ENCODE data around the gene TOMM7. TPM values are rescaled to one million over a fixed set of nuclear protein-coding genes. Genes with fewer than 3 reads are reported as not detected.

TOMM7 gene
- total and polyA plus RNA-seq, 10 of the 15 experiments (the other 5 are each of a cell fraction or from before 2014, with no cell fraction given): 151 to 1,497 (median 322) TPM

DNA sequence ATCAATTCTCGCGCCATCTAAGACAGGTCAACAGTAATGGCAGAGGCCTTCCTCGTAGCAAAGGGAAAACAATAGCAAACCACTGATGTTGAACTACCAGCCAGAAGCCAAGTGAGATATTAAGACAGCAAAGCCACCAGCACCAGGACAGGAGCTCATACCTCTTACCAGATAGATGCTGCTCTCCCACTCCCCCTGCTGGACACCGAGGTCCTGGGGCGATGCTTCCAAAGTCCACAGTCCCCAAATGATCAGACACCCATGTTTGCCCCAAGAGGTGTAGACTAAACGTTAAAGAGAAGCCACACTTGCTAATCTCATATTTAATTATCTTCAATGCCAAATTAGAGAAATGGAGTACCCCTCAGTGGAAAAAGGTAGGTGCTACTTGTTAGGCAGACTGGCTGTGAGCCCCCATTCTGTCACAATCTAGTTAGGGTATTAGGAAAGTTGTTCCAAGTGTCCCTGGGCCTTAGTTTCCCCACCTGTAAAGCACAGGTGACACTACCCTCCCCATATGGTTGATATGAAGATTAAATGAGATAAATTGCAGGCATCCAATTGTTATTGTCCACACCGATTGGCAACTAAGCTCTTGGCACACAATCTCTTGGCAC lies 39.9 kb downstream of the TOMM7 start (continued):
- TF ChIP-seq, protein P1, sequence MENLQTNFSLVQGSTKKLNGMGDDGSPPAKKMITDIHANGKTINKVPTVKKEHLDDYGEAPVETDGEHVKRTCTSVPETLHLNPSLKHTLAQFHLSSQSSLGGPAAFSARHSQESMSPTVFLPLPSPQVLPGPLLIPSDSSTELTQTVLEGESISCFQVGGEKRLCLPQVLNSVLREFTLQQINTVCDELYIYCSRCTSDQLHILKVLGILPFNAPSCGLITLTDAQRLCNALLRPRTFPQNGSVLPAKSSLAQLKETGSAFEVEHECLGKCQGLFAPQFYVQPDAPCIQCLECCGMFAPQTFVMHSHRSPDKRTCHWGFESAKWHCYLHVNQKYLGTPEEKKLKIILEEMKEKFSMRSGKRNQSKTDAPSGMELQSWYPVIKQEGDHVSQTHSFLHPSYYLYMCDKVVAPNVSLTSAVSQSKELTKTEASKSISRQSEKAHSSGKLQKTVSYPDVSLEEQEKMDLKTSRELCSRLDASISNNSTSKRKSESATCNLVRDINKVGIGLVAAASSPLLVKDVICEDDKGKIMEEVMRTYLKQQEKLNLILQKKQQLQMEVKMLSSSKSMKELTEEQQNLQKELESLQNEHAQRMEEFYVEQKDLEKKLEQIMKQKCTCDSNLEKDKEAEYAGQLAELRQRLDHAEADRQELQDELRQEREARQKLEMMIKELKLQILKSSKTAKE (IDR thresholded peaks at IDR 0.05; ENCODE audit: low read depth, poor library complexity, severe bottlenecking): no peak
- TF ChIP-seq POLR2AphosphoS2 (IDR thresholded peaks at IDR 0.05; ENCODE audit: low read depth, low read length) (no peak), ZBED1 (IDR thresholded peaks at IDR 0.05; ENCODE audit: borderline replicate concordance) (no peak), SUPT20H (IDR thresholded peaks at IDR 0.05; ENCODE audit: borderline replicate concordance, control insufficient read depth, low read depth, low read length) (no peak), TCF3 (IDR thresholded peaks at IDR 0.05; ENCODE audit: borderline replicate concordance, insufficient read depth, low read depth, low read length) (no peak), SRF (IDR thresholded peaks at IDR 0.05; ENCODE audit: low read depth in 2 of 2, low read length in 2 of 2) (no peak), RUNX3 (IDR thresholded peaks at IDR 0.05; ENCODE audit: low read length) (no peak), SUZ12 (IDR thresholded peaks at IDR 0.05; ENCODE audit: unreplicated experiment) (no peak), JUNB (IDR thresholded peaks at IDR 0.05) (no peak), SMAD5 (IDR thresholded peaks at IDR 0.05; ENCODE audit: low read depth) (no peak), TAF1 (IDR thresholded peaks at IDR 0.05; ENCODE audit: borderline replicate concordance, low read depth, low read length) (no peak), PML (IDR thresholded peaks at IDR 0.05; ENCODE audit: low read length) (no peak), PAX8 (IDR thresholded peaks at IDR 0.05) (no peak), HDAC2 (IDR thresholded peaks at IDR 0.05) (no peak), CREB1 (IDR thresholded peaks at IDR 0.05; ENCODE audit: low read depth) (no peak), SREBF2 (IDR thresholded peaks at IDR 0.05; ENCODE audit: low read length) (no peak)
- TF ChIP-seq, protein P2, sequence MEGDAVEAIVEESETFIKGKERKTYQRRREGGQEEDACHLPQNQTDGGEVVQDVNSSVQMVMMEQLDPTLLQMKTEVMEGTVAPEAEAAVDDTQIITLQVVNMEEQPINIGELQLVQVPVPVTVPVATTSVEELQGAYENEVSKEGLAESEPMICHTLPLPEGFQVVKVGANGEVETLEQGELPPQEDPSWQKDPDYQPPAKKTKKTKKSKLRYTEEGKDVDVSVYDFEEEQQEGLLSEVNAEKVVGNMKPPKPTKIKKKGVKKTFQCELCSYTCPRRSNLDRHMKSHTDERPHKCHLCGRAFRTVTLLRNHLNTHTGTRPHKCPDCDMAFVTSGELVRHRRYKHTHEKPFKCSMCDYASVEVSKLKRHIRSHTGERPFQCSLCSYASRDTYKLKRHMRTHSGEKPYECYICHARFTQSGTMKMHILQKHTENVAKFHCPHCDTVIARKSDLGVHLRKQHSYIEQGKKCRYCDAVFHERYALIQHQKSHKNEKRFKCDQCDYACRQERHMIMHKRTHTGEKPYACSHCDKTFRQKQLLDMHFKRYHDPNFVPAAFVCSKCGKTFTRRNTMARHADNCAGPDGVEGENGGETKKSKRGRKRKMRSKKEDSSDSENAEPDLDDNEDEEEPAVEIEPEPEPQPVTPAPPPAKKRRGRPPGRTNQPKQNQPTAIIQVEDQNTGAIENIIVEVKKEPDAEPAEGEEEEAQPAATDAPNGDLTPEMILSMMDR (IDR thresholded peaks at IDR 0.05 in 2 of 3, conservative IDR thresholded peaks at IDR 0.05 in 1 of 3; ENCODE audit: control insufficient read depth in 2 of 3, extremely low read depth in 1 of 3, insufficient read depth in 1 of 3, low read depth in 3 of 3, low read length in 3 of 3): peak; percentile 81 to 97 (median 97)
- TF ChIP-seq, protein P3, sequence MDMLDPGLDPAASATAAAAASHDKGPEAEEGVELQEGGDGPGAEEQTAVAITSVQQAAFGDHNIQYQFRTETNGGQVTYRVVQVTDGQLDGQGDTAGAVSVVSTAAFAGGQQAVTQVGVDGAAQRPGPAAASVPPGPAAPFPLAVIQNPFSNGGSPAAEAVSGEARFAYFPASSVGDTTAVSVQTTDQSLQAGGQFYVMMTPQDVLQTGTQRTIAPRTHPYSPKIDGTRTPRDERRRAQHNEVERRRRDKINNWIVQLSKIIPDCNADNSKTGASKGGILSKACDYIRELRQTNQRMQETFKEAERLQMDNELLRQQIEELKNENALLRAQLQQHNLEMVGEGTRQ (IDR thresholded peaks at IDR 0.05; ENCODE audit: borderline replicate concordance, low read depth, low read length): no peak
- TF ChIP-seq, protein P4, sequence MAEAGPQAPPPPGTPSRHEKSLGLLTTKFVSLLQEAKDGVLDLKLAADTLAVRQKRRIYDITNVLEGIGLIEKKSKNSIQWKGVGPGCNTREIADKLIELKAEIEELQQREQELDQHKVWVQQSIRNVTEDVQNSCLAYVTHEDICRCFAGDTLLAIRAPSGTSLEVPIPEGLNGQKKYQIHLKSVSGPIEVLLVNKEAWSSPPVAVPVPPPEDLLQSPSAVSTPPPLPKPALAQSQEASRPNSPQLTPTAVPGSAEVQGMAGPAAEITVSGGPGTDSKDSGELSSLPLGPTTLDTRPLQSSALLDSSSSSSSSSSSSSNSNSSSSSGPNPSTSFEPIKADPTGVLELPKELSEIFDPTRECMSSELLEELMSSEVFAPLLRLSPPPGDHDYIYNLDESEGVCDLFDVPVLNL (IDR thresholded peaks at IDR 0.05; ENCODE audit: low read depth, low read length): no peak
- TF ChIP-seq, protein P5, sequence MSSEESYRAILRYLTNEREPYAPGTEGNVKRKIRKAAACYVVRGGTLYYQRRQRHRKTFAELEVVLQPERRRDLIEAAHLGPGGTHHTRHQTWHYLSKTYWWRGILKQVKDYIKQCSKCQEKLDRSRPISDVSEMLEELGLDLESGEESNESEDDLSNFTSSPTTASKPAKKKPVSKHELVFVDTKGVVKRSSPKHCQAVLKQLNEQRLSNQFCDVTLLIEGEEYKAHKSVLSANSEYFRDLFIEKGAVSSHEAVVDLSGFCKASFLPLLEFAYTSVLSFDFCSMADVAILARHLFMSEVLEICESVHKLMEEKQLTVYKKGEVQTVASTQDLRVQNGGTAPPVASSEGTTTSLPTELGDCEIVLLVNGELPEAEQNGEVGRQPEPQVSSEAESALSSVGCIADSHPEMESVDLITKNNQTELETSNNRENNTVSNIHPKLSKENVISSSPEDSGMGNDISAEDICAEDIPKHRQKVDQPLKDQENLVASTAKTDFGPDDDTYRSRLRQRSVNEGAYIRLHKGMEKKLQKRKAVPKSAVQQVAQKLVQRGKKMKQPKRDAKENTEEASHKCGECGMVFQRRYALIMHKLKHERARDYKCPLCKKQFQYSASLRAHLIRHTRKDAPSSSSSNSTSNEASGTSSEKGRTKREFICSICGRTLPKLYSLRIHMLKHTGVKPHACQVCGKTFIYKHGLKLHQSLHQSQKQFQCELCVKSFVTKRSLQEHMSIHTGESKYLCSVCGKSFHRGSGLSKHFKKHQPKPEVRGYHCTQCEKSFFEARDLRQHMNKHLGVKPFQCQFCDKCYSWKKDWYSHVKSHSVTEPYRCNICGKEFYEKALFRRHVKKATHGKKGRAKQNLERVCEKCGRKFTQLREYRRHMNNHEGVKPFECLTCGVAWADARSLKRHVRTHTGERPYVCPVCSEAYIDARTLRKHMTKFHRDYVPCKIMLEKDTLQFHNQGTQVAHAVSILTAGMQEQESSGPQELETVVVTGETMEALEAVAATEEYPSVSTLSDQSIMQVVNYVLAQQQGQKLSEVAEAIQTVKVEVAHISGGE (CRISPR knock-in tag; IDR thresholded peaks at IDR 0.05): no peak
